ENCODE measurements around the gene DMD.

Gene DMD

DNA sequence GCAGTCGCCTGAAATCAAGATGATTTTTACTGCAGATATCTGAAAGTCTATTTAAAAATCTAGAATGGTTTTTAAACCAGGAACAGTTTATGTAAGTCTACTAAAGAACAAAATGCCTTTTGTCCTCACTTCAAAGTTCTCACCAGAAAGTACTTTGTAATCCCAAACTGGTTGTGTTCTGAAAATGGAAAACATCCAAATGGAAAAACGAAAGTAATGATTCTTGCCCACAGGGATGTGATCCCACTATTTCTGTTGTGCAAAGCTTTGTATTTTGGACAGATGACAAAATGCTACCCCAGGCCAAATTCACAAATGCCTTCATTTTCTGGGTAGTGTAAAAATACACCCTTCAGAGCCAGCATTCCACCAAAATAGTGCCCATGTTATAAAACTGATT is 1874.0 kb downstream of the DMD start:
- no peaks in the 10 kb centered on the region for H3K36me3 ChIP-seq (ENCODE audit: control insufficient read depth in 4 of 4, insufficient read depth in 4 of 4, low read length in 3 of 4)
- ChIA-PET POLR2A (no interaction called here), CTCF (no interaction called here)
- H3K27me3 ChIP-seq (replicated peaks in 2 of 5; ENCODE audit: control insufficient read depth in 4 of 5, insufficient read depth in 5 of 5, low read length in 4 of 5): no peaks in the 10 kb centered on the region
- no peaks in the 10 kb centered on the region for H3K9me3 ChIP-seq (ENCODE audit: control extremely low read depth in 1 of 5, control insufficient read depth in 4 of 5, insufficient read depth in 2 of 5, low read depth in 1 of 5, low read length in 4 of 5)
- no peak for DNase-seq
- no peak overlapping the region for H3K27ac ChIP-seq (ENCODE audit: insufficient read depth in 1 of 2, low read depth in 1 of 2, low read length in 2 of 2, poor library complexity in 1 of 2, severe bottlenecking in 2 of 2)
- no peaks in the 10 kb centered on the region for H3K4me1 ChIP-seq (ENCODE audit: control extremely low read depth in 1 of 4, control insufficient read depth in 4 of 4, insufficient read depth in 4 of 4, low read length in 3 of 4)
- H3K4me3 ChIP-seq (ENCODE audit: control insufficient read depth in 1 of 7, extremely low read depth in 1 of 7, insufficient read depth in 4 of 7, low read depth in 2 of 7, low read length in 6 of 7): no peak overlapping the region
- WGBS (ENCODE audit: insufficient coverage): 92% methylated on average over 1 of the region's 2 CpGs

DNA sequence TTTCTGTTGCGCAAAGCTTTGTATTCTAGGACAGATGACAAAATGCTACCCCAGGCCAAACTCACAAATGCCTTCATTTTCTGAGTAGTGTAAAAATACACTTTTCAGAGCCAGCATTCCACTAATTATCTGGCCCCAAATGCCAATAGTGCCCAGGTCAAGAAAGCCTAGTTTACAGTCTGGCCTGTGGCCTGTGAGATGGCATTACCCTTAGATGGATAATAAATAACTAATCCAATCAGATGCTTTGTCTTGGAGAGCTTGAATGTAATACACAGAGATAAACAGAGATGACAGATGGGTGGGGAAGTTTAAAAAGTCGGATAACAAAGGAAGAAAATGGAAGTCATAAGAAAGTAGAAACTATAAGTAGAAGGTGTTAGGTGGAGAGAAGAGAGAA is 1874.9 kb downstream of the DMD start:
- WGBS (ENCODE audit: insufficient coverage): 90% methylated on average over 1 of the region's 2 CpGs
- H3K9me3 ChIP-seq (ENCODE audit: control extremely low read depth in 1 of 5, control insufficient read depth in 4 of 5, insufficient read depth in 2 of 5, low read depth in 1 of 5, low read length in 4 of 5): no peaks in the 10 kb centered on the region
- no peaks in the 10 kb centered on the region for H3K27me3 ChIP-seq (replicated peaks in 2 of 5; ENCODE audit: control insufficient read depth in 4 of 5, insufficient read depth in 5 of 5, low read length in 4 of 5)
- H3K27ac ChIP-seq (ENCODE audit: insufficient read depth in 1 of 2, low read depth in 1 of 2, low read length in 2 of 2, poor library complexity in 1 of 2, severe bottlenecking in 2 of 2): no peak overlapping the region
- no peaks in the 10 kb centered on the region for H3K4me1 ChIP-seq (ENCODE audit: control extremely low read depth in 1 of 4, control insufficient read depth in 4 of 4, insufficient read depth in 4 of 4, low read length in 3 of 4)
- ChIA-PET CTCF (no interaction called here), POLR2A (no interaction called here)
- H3K36me3 ChIP-seq (ENCODE audit: control insufficient read depth in 4 of 4, insufficient read depth in 4 of 4, low read length in 3 of 4): no peaks in the 10 kb centered on the region
- no peak overlapping the region for H3K4me3 ChIP-seq (ENCODE audit: control insufficient read depth in 1 of 7, extremely low read depth in 1 of 7, insufficient read depth in 4 of 7, low read depth in 2 of 7, low read length in 6 of 7)
- no peak for DNase-seq

DNA sequence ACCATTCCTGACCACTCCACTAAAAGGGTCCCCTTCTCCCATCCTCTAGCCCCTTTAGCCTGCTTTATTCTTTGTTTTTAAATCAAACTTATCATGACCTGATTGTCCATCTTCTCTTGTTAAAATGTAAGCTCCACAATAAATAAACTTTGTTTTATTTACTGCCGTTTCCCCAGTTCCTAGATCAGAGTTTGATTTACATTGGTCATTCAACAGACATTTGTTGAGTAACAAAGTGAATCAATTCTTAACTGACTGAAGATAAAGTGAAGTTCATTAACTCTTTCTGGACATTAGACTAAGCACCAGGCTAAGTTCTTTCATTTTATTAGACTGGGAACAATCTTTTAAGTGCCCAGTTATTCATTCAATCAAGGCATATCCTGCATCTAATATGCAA is 1876.4 kb downstream of the DMD start:
- no peaks in the 10 kb centered on the region for H3K27me3 ChIP-seq (replicated peaks in 2 of 5; ENCODE audit: control insufficient read depth in 4 of 5, insufficient read depth in 5 of 5, low read length in 4 of 5)
- no peak overlapping the region for H3K27ac ChIP-seq (ENCODE audit: insufficient read depth in 1 of 2, low read depth in 1 of 2, low read length in 2 of 2, poor library complexity in 1 of 2, severe bottlenecking in 2 of 2)
- DNase-seq: no peak
- no CpG with 5 or more reads among the region's 1 CpG for WGBS (ENCODE audit: insufficient coverage)
- ChIA-PET CTCF (no interaction called here), POLR2A (no interaction called here)
- H3K4me1 ChIP-seq (ENCODE audit: control extremely low read depth in 1 of 4, control insufficient read depth in 4 of 4, insufficient read depth in 4 of 4, low read length in 3 of 4): no peaks in the 10 kb centered on the region
- H3K9me3 ChIP-seq (ENCODE audit: control extremely low read depth in 1 of 5, control insufficient read depth in 4 of 5, insufficient read depth in 2 of 5, low read depth in 1 of 5, low read length in 4 of 5): no peaks in the 10 kb centered on the region
- H3K4me3 ChIP-seq (ENCODE audit: control insufficient read depth in 1 of 7, extremely low read depth in 1 of 7, insufficient read depth in 4 of 7, low read depth in 2 of 7, low read length in 6 of 7): no peak overlapping the region
- H3K36me3 ChIP-seq (ENCODE audit: control insufficient read depth in 4 of 4, insufficient read depth in 4 of 4, low read length in 3 of 4): no peaks in the 10 kb centered on the region

DNA sequence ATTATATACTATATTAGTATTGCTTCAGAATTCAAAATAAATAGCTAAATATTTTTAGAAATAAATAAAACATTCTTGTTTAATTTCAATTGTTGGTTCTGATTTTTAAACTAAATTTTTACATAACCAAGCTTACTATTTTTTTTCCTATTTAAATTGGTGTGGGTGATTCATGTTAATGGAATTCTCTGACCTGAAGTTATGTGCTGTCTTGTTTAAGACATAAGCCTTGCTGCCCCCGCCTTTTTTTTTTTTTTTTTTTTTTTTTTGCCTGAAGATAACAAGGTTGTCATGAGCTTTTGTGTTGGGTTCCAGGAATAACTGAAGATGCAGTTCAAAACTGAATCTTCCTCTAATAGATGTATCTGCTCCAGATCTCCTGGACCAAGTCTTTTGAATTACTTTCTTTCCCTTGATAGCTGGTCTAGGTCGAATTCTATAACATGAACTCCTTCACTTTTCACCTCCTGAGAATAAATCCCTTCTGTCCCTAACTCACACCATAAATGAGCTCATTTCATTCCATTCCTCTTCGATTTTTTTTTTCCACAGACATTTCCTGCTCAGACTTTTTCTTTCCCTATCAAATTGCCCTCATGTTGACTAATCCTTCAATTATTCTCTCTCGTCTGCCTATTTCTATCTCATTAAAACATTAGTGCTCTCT is 1878.1 kb downstream of the DMD start:
- ChIA-PET POLR2A (no interaction called here), CTCF (no interaction called here)
- no peak overlapping the region for H3K4me3 ChIP-seq (ENCODE audit: control insufficient read depth in 1 of 7, extremely low read depth in 1 of 7, insufficient read depth in 4 of 7, low read depth in 2 of 7, low read length in 6 of 7)
- H3K4me1 ChIP-seq (ENCODE audit: control extremely low read depth in 1 of 4, control insufficient read depth in 4 of 4, insufficient read depth in 4 of 4, low read length in 3 of 4): no peaks in the 10 kb centered on the region
- no peak overlapping the region for H3K27ac ChIP-seq (ENCODE audit: insufficient read depth in 1 of 2, low read depth in 1 of 2, low read length in 2 of 2, poor library complexity in 1 of 2, severe bottlenecking in 2 of 2)
- no peak for DNase-seq
- no peaks in the 10 kb centered on the region for H3K9me3 ChIP-seq (ENCODE audit: control extremely low read depth in 1 of 5, control insufficient read depth in 4 of 5, insufficient read depth in 2 of 5, low read depth in 1 of 5, low read length in 4 of 5)
- H3K36me3 ChIP-seq (ENCODE audit: control insufficient read depth in 4 of 4, insufficient read depth in 4 of 4, low read length in 3 of 4): no peaks in the 10 kb centered on the region
- 73% methylated on average over 2 of the region's 4 CpGs for WGBS (ENCODE audit: insufficient coverage)
- no peaks in the 10 kb centered on the region for H3K27me3 ChIP-seq (replicated peaks in 2 of 5; ENCODE audit: control insufficient read depth in 4 of 5, insufficient read depth in 5 of 5, low read length in 4 of 5)

DNA sequence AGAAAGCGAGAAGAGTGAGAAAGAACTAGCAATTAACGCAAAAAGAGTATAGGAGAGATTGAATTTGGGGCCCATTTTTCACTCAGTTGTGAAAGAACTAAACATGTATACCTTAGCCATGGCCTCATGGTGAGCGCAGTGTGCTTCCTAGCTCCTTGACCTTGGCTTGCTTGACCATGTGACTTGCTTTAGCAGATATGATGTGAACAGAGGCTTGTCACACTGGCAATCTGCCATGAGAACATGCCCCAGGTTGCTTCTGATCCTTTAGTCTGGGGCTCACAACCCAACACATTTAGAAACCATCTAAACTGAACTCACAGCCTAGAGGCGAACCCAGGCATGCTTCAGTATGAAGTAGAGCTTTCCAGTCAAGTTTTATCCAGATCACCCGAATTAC is 1879.4 kb downstream of the DMD start:
- WGBS (ENCODE audit: insufficient coverage): 100% methylated on average over 3 of the region's 5 CpGs
- no peaks in the 10 kb centered on the region for H3K27me3 ChIP-seq (replicated peaks in 2 of 5; ENCODE audit: control insufficient read depth in 4 of 5, insufficient read depth in 5 of 5, low read length in 4 of 5)
- ChIA-PET CTCF (no interaction called here), POLR2A (no interaction called here)
- no peak overlapping the region for H3K4me3 ChIP-seq (ENCODE audit: control insufficient read depth in 1 of 7, extremely low read depth in 1 of 7, insufficient read depth in 4 of 7, low read depth in 2 of 7, low read length in 6 of 7)
- H3K4me1 ChIP-seq (ENCODE audit: control extremely low read depth in 1 of 4, control insufficient read depth in 4 of 4, insufficient read depth in 4 of 4, low read length in 3 of 4): no peaks in the 10 kb centered on the region
- no peaks in the 10 kb centered on the region for H3K36me3 ChIP-seq (ENCODE audit: control insufficient read depth in 4 of 4, insufficient read depth in 4 of 4, low read length in 3 of 4)
- H3K9me3 ChIP-seq (ENCODE audit: control extremely low read depth in 1 of 5, control insufficient read depth in 4 of 5, insufficient read depth in 2 of 5, low read depth in 1 of 5, low read length in 4 of 5): no peaks in the 10 kb centered on the region
- H3K27ac ChIP-seq (ENCODE audit: insufficient read depth in 1 of 2, low read depth in 1 of 2, low read length in 2 of 2, poor library complexity in 1 of 2, severe bottlenecking in 2 of 2): no peak overlapping the region
- no peak for DNase-seq

DNA sequence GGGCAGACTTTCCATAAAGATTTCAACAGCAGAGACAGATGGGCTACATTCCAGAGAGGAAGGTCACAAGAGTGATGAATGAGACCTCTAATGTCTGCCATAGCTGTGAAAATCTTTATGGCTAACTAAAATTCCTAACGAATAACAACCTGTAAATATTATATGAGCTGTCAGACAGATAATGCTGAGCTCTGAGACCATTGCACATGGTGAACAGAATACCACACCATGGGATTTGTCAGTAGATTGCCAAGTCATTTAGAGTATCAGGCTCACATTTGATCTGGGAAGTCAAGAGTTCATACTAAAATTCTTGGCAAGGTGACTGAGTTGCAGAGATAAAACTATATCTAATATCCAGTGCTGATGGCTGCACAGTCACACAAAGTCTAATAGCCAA is 1880.3 kb downstream of the DMD start:
- DNase-seq: no peak
- Histone ChIP-seq H3K27ac (ENCODE audit: insufficient read depth in 1 of 2, low read depth in 1 of 2, low read length in 2 of 2, poor library complexity in 1 of 2, severe bottlenecking in 2 of 2) (no peak overlapping the region), H3K36me3 (ENCODE audit: control insufficient read depth in 4 of 4, insufficient read depth in 4 of 4, low read length in 3 of 4) (no peaks in the 10 kb centered on the region), H3K4me1 (ENCODE audit: control extremely low read depth in 1 of 4, control insufficient read depth in 4 of 4, insufficient read depth in 4 of 4, low read length in 3 of 4) (no peaks in the 10 kb centered on the region), H3K27me3 (replicated peaks in 2 of 5; ENCODE audit: control insufficient read depth in 4 of 5, insufficient read depth in 5 of 5, low read length in 4 of 5) (no peaks in the 10 kb centered on the region), H3K9me3 (ENCODE audit: control extremely low read depth in 1 of 5, control insufficient read depth in 4 of 5, insufficient read depth in 2 of 5, low read depth in 1 of 5, low read length in 4 of 5) (no peaks in the 10 kb centered on the region), H3K4me3 (ENCODE audit: control insufficient read depth in 1 of 7, extremely low read depth in 1 of 7, insufficient read depth in 4 of 7, low read depth in 2 of 7, low read length in 6 of 7) (no peak overlapping the region)
- ChIA-PET CTCF (no interaction called here), POLR2A (no interaction called here)
- no CpG with 5 or more reads among the region's 1 CpG for WGBS (ENCODE audit: insufficient coverage)

DNA sequence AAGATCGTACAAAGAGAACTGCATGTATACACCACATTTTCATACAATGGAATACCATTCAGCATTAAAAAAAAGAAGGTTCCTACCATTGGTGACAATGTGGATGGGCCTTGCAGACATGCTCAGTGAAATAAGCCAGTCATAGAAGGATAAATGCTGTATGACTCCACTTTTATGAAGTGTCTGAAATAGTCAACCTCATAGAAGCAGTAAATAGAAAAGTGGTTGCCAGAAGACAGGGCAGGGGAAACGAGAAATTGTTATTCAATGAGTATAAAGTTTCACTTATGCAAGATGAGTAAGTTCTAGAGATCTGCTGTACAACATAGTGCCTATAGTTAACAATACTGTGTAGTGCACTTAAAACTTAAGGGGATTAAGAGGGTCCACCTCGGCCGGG is 1882.1 kb downstream of the DMD start:
- Histone ChIP-seq H3K4me3 (ENCODE audit: control insufficient read depth in 1 of 7, extremely low read depth in 1 of 7, insufficient read depth in 4 of 7, low read depth in 2 of 7, low read length in 6 of 7) (no peak overlapping the region), H3K27ac (ENCODE audit: insufficient read depth in 1 of 2, low read depth in 1 of 2, low read length in 2 of 2, poor library complexity in 1 of 2, severe bottlenecking in 2 of 2) (no peak overlapping the region), H3K27me3 (replicated peaks in 2 of 5; ENCODE audit: control insufficient read depth in 4 of 5, insufficient read depth in 5 of 5, low read length in 4 of 5) (no peaks in the 10 kb centered on the region), H3K4me1 (ENCODE audit: control extremely low read depth in 1 of 4, control insufficient read depth in 4 of 4, insufficient read depth in 4 of 4, low read length in 3 of 4) (no peaks in the 10 kb centered on the region), H3K9me3 (ENCODE audit: control extremely low read depth in 1 of 5, control insufficient read depth in 4 of 5, insufficient read depth in 2 of 5, low read depth in 1 of 5, low read length in 4 of 5) (no peaks in the 10 kb centered on the region), H3K36me3 (ENCODE audit: control insufficient read depth in 4 of 4, insufficient read depth in 4 of 4, low read length in 3 of 4) (no peaks in the 10 kb centered on the region)
- ChIA-PET POLR2A (no interaction called here), CTCF (no interaction called here)
- no peak for DNase-seq
- WGBS (ENCODE audit: insufficient coverage): no CpG with 5 or more reads among the region's 4 CpGs
